Glutamatergic neuron (in vitro differentiated cells): ENCODE data around the gene HDAC9. TPM values are rescaled to one million over a fixed set of nuclear protein-coding genes. Genes with fewer than 3 reads are reported as not detected.

Experiments used
- DNase-seq: peaks from one replicate; pipeline ENCODE4 v3.0.0; 2022
- H3K27ac Mint-ChIP-seq: one replicate; pipeline ENCODE4 v1.8.0; 2020; ENCODE audit warnings: mild to moderate bottlenecking, mixed read lengths, inconsistent platforms; ENCODE audit not compliant: unreplicated experiment
- H3K27me3 Mint-ChIP-seq: one replicate; pipeline ENCODE4 v1.8.0; 2020; ENCODE audit warnings: mild to moderate bottlenecking, moderate library complexity, mixed read lengths, inconsistent platforms; ENCODE audit not compliant: unreplicated experiment
- H3K36me3 Mint-ChIP-seq: one replicate; pipeline ENCODE4 v1.8.0; 2020; ENCODE audit warnings: mild to moderate bottlenecking, mixed read lengths, inconsistent platforms; ENCODE audit not compliant: unreplicated experiment
- H3K4me1 Mint-ChIP-seq: one replicate; pipeline ENCODE4 v1.8.0; 2020; ENCODE audit warnings: mild to moderate bottlenecking, low read depth, mixed read lengths, inconsistent platforms; ENCODE audit not compliant: unreplicated experiment
- H3K4me3 Mint-ChIP-seq: one replicate; pipeline ENCODE4 v1.8.0; 2020; ENCODE audit warnings: mild to moderate bottlenecking, mixed read lengths, inconsistent platforms; ENCODE audit not compliant: unreplicated experiment
- H3K9me3 Mint-ChIP-seq: one replicate; pipeline ENCODE4 v1.8.0; 2020; ENCODE audit warnings: mild to moderate bottlenecking, moderate library complexity, mixed read lengths, inconsistent platforms; ENCODE audit not compliant: unreplicated experiment
- CTCF ChIP-seq: fragments of 200-600 bp; sonication (generic); IDR thresholded peaks from one replicate; pipeline ENCODE4 v1.5.0; 2021; ENCODE audit not compliant: partially characterized antibody, unreplicated experiment
- total RNA-seq: library from RNA; stranded (reverse); fragmentation: NEBNext Ultra II Directional; extraction: Animal tissue kit (Norgen Biotek cat#: 25700); gene quantifications from one replicate; pipeline ENCODE4 v1.2.1, GENCODE V29; 2021; ENCODE audit not compliant: unreplicated experiment

HDAC9 gene
- total RNA-seq, 1 donor from 2014 or later: 94.8 TPM

- Mint-ChIP-seq H3K4me3 (no peak overlapping the region), H3K9me3 (no peaks in the 10 kb centered on the region), H3K36me3 (no peaks in the 10 kb centered on the region), H3K4me1 (peaks cover 3% of the 10 kb centered on the region), H3K27me3 (no peaks in the 10 kb centered on the region), H3K27ac (no peak overlapping the region)
- no peak for TF ChIP-seq CTCF
- no peak for DNase-seq
These were observed 399.9 kb downstream of the HDAC9 start for GRCh38 chr7:18895456-18895855.

- DNase-seq: no peak
- TF ChIP-seq CTCF: no peak
- no peaks in the 10 kb centered on the region for H3K27me3 Mint-ChIP-seq
- H3K4me1 Mint-ChIP-seq: peaks cover 3% of the 10 kb centered on the region
- H3K9me3 Mint-ChIP-seq: no peaks in the 10 kb centered on the region
- no peaks in the 10 kb centered on the region for H3K36me3 Mint-ChIP-seq
- H3K4me3 Mint-ChIP-seq: no peak overlapping the region
- no peak overlapping the region for H3K27ac Mint-ChIP-seq
These were observed 400.9 kb downstream of the HDAC9 start for GRCh38 chr7:18896343-18896975.

- H3K27ac Mint-ChIP-seq: no peak overlapping the region
- no peak overlapping the region for H3K4me3 Mint-ChIP-seq
- no peak for TF ChIP-seq CTCF
- H3K4me1 Mint-ChIP-seq: peaks cover 3% of the 10 kb centered on the region
- no peaks in the 10 kb centered on the region for H3K36me3 Mint-ChIP-seq
- H3K27me3 Mint-ChIP-seq: no peaks in the 10 kb centered on the region
- DNase-seq: no peak
- H3K9me3 Mint-ChIP-seq: no peaks in the 10 kb centered on the region
These were observed 404.7 kb downstream of the HDAC9 start for GRCh38 chr7:18900236-18900635.

GRCh38 chr7:18900803-18901202, 405.3 kb downstream of the HDAC9 start:
- Mint-ChIP-seq H3K27ac (no peak overlapping the region), H3K4me3 (no peak overlapping the region), H3K4me1 (peaks cover 3% of the 10 kb centered on the region), H3K9me3 (peaks cover under 1% of the 10 kb centered on the region), H3K36me3 (no peaks in the 10 kb centered on the region), H3K27me3 (no peaks in the 10 kb centered on the region)
- no peak for TF ChIP-seq CTCF
- DNase-seq: no peak

- H3K36me3 Mint-ChIP-seq: no peaks in the 10 kb centered on the region
- no peaks in the 10 kb centered on the region for H3K27me3 Mint-ChIP-seq
- peaks cover 2% of the 10 kb centered on the region for H3K9me3 Mint-ChIP-seq
- TF ChIP-seq CTCF: no peak
- no peak overlapping the region for H3K27ac Mint-ChIP-seq
- H3K4me1 Mint-ChIP-seq: peaks cover 3% of the 10 kb centered on the region
- H3K4me3 Mint-ChIP-seq: no peak overlapping the region
- no peak for DNase-seq
These were observed 405.8 kb downstream of the HDAC9 start for GRCh38 chr7:18901351-18901750.
